GM19035 (cell line): ENCODE data around the gene TGFB3.

Experiments
- ATAC-seq: cut with Tn5 transposase; IDR thresholded peaks from one replicate; pipeline ENCODE4 v1.9.1; 2021; ENCODE audit not compliant: unreplicated experiment

The TGFB3 gene

GRCh38 chr14:75909630-75910029 is 72.2 kb downstream of the TGFB3 start:
- ATAC-seq = no peak
